Amniotic stem cell (primary cell): Measurements from ENCODE around the gene CDON.

ENCODE experiments used
- DNase-seq: peaks from one replicate; lab custom pipeline; 2025; lab: John Stamatoyannopoulos, UW

CDON gene, protein sequence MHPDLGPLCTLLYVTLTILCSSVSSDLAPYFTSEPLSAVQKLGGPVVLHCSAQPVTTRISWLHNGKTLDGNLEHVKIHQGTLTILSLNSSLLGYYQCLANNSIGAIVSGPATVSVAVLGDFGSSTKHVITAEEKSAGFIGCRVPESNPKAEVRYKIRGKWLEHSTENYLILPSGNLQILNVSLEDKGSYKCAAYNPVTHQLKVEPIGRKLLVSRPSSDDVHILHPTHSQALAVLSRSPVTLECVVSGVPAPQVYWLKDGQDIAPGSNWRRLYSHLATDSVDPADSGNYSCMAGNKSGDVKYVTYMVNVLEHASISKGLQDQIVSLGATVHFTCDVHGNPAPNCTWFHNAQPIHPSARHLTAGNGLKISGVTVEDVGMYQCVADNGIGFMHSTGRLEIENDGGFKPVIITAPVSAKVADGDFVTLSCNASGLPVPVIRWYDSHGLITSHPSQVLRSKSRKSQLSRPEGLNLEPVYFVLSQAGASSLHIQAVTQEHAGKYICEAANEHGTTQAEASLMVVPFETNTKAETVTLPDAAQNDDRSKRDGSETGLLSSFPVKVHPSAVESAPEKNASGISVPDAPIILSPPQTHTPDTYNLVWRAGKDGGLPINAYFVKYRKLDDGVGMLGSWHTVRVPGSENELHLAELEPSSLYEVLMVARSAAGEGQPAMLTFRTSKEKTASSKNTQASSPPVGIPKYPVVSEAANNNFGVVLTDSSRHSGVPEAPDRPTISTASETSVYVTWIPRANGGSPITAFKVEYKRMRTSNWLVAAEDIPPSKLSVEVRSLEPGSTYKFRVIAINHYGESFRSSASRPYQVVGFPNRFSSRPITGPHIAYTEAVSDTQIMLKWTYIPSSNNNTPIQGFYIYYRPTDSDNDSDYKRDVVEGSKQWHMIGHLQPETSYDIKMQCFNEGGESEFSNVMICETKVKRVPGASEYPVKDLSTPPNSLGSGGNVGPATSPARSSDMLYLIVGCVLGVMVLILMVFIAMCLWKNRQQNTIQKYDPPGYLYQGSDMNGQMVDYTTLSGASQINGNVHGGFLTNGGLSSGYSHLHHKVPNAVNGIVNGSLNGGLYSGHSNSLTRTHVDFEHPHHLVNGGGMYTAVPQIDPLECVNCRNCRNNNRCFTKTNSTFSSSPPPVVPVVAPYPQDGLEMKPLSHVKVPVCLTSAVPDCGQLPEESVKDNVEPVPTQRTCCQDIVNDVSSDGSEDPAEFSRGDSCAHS (N-terminal part only)

DNA sequence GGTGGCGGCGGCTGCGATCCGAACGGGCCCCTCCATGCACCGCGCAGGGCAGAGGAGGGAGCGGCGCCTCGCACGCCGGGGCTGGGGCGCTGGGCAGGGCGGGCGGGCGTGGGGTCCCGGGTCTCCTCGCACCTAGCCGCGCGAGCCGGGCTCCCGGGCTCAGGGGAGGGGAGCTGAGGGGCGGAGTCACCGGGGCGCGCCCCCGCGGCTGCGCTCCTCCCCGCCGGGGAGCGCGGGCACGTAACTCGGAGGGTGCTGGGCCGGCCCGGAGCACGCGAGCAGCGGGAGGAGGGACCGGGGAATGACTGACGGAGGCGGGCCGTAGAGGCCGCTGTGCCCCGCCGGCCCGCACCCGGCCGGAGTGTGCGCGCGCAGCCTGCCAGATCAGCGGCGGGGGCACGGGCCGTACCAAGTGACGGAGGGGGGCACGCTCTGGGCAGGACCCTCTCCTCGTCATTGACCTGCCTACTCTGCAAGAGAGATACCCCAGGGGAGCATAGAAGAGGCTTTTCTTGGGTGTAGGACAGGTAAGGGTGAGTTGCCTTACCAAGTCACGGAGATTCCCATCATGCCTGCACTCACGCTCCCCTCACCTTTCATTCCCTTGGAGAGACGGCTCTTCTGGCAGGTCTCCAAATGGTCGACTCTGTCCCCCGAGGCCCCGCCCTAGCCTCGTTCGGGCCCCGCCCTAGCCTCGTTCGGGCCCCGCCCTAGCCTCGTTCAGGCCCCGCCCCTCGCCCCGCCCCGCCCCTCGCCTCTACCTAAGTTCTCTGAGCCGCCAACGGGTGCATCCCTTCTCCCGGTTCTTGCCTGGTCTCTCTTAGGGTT lies at the start of gene CDON:
Gene CDON (minus strand): TSS at position 188 of the 828 bp plus-strand sequence. CDS start 39,390 bp downstream, outside the sequence.
- peak; percentile 76 for DNase-seq

DNA sequence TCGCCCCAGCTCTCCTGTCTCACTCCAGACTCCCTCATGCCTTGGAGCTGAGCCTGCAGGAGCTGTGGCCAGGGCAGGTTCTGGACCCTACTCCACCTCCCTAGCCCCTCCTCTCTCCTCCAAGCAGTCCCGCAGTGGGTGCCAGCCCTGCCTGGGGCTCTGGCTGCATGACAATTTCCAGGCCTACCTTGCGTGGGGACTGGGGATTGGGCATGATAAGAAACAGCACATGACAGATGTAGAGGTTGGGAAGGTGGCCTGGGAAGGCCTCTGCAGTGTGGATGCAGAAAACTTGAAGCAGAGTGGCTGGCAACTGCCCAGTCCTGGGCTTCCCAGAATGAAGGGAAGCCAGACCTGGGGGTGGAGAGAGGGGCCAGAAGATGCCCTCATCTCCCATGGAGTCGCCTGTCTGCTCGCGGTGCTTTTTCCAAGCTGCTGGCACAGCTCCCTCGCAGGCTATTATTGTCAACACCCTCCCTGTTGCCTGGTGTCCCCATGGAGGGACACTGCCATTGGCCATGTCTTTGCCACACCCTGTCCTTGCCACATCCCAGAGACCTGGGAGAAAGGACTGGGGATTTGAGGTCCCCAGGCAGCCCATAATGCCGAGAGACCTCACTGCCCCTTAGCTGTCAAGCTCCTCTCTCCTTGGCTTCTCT lies 48.9 kb upstream of the CDON start:
- no peak for DNase-seq

DNA sequence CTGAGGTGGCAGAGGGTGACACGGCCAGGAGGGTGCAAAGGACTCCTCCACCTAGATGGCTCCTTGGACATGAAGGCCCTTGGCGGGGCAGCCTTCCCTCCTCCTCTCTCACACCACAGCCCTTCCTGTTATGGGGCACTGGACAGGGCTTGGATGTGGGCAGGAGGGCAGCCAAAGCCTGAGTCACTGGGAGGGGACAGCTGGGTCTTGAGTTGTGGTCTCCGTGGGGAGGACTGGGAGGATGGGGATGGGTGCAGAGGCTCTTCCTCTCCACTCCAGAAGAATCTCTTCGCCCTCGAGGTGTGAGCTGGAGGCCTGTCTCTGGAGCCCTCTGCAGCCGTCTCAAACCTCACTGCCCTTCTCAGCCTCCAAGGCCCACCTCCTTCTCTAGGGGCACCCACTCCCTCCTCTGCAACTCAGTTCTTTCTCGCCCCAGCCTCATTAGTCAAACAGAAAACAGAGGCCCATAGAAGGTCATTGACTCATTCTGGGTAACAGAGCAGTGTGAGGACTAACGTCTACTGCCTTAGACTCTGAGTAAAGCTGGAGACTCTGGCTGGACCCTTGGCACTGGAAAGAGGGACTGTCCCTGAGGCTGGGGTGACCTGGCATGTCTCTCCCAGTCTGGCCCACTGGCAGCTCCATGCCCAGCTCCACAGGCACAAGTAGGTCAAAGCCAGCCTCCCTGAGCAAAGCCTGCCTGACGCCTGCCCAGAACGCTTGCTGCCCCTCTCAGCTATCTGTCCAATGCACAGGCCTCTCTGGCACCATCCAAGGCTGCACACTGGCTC lies 47.5 kb upstream of the CDON start:
- no peak for DNase-seq

DNA sequence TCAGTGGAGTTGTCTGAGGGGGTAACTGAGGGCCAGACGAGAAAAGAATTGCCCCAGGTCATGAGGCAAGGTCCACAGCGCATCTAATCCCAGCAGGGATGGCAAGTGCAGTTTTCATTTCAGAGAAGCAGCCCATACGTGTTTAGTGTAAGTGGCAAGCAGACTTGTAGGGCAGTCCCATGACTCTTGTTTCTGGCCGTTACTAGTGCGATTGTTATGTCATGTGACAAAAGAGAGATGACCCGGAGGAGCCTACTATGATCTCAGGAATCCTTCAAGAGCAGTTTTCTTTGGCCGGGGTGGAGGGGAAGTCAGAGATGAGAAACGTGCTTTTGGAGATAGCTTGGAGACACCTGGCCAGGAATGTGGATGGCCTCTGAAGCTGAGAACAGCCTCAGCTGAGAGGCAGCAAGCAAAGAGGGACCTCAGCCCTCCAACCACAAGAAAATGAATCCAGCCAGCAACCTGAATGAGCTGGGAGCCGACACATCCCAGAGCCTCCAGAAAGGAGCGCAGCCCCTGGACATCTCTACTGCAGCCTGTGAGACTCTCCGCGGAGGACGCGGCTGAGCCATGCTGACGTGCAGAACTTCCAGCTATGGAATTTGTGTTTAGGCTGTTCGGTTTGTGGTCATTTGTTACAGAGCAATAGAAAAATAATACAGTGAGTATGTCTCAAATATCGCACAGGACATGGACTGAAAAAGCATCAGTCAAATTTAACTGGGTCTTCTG lies 44.1 kb upstream of the CDON start:
- no peak for DNase-seq

DNA sequence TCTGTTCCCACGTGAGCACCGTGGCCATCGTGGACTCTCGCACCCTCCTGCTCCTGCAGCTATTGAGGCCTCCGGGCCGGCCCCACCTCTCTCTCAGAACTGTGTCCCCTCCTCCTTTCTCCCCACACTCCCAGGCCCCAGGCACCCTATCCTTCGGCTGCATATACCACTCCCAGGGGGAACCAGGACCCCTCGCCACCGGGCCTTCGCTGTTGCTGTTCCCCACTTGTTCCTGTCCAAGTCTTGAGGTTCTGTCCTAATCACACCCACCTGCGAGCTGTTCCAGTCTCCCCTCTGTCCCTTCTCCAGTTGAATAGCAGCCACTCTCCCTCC lies 43.0 kb upstream of the CDON start:
- no peak for DNase-seq

DNA sequence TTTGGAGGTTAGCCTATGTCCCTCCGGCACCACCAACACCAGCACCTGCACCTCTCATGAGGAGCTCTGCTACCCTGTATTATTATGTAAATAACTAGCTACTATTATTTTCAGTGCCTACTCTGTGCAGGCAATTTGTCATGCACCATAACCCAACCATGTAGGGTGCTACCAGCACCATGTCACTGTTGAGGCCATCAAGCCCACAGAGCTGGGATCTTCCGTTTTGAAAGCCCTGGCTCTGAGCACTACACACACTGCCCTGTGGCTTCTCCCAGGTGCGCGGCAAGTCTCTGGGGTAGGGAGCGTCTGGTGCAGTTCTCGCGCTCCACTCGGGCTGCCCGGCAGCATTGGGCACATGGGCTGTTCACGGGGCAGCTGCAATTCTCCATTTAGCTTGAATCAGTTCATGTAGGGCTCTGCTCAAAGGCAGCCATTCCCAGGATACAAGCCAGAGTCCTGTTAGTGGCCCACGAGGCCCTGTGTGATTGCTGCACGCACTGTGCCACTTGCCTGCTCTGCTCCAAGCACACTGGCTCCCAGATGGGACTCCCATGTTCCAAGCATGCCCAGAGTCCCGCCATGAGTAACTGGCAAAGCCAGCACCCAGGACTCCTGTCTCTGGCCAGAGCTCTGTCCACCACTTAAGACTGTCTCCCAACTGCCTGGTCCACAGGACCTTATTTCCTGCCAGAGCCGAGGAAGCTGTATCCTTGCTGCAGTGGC lies 42.5 kb upstream of the CDON start:
- DNase-seq: no peak

DNA sequence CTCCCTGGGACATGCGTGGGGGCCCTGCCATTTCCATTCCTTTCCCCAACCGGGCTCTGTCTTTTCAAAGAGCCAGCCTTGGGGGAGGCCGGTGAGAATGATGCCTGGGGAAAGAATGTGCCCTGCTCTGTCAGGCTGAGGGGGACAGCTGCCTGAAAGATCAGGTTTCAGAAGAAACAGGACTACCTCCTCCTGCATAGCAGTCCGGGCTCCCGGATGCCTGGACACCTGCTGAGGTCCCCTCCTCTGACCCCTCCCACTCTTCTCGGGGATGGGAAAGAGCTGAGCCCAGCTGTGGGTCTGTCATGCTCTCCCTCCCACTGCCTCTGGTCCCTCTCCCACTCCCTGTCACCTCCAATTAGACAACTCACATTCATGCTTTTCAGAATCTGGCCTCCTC lies 41.8 kb upstream of the CDON start:
- no peak for DNase-seq

DNA sequence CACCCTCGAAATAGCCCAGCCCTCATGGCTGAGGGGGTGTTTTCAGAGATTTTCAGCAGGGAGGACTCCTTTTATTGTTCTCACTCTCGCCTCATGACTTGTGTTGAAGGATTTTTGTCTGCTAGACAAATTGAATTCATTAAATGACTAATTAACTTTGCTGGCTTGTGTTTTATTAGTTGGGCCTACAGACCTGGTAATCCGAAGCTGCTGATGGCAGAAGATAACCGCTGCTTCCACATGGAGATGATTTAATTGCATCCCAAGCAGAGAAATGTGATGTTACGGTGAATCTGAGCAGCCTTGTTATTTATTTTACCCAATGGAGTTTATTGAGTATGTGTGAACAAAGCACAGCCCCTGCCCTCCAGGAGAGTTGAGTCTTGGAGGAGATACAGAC lies 40.5 kb upstream of the CDON start:
- DNase-seq: no peak

DNA sequence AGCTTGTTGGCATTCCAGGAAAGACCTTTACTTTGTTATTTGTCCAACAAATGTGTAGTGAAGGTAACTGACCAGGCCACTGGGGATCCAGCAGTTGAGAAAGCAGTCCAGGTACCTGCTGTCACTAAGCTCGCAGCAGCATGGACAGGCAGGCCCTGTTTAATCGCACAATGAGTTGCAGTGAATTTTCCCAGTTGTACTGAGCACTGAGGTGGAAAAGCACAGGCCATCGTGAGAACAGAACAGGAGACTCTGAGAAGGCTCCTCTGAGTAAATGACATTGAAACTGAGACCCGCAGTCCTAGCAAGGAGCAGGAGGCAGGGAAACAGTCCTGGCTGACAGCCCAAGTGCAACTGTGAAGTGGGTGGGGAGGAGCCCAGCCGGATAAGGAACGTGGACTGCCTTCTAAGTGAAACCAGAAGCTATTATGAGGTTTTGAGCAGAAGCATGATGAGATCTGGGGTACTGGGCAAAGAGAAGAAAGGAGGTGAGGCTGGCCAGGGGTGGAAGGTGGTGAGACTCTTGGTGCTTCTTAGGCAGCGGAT lies 39.8 kb upstream of the CDON start:
- no peak for DNase-seq

DNA sequence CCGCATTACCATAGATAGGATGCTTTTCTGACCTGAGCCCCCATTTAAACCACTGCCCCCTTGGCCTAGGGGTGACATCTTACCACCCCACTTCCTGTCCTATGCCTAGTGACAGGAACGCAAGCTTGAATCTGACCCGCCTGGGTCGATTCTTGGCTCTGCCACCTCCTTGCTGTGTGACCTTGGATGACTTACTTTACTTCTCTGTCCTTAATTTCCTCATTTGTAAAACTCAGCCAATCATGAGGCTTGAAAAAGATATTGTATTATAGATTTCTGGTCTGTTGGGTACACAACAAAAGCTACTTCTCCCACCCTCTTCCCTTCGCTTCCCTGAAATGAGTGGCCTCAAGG lies 39.2 kb upstream of the CDON start:
- no peak for DNase-seq

DNA sequence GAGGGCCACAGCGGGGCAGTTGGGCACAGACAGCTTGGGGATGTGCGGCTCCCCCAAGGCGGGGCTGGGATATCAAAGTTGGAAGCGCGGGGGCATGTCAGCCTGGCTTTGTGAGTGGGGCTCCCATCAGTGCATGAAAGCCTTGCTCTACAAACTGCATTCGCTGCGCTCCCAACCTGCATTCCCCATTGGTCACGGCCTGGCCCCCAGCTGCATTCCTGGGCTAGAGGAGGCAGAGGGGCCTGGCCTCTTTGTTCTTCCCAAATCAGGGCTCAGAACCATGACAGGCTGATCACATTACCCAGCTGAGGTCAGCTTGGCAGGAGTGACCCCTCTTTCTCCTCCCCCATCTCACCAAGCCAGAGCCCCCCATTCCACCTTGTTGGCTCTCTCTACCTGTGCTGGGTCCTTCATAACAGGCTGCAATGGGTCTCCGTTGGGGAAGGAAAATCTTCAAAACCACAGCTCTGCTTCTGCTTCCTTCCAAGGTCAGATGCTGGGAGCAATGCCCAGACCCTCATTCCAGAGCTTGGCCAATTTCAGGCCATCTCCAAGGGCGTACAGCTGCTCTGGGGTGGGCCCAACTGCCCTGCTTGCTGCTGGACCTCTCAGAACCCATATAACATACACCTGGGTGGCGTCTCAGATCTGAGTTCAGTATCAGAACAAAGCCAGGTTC lies 38.7 kb upstream of the CDON start:
- DNase-seq: no peak

DNA sequence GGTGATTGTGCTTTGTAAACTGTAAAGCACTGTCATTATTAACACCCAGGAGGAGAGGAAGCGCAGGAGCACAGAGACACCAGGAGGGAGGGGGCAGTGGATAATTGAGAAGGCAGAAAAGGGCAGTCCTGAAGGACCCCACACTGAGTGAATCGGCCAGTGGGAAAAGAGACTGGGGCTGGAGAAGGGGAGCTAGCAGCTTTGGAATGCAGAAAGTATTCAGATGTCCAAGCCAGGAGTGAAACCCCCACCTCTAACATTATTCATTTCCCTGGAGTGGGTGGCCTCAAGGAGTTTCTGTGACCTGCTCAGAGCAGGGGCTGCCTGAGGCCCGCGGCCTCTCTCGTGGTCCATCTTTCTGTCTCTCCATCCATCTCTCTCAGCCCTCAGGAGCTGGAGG lies 38.0 kb upstream of the CDON start:
- no peak for DNase-seq

DNA sequence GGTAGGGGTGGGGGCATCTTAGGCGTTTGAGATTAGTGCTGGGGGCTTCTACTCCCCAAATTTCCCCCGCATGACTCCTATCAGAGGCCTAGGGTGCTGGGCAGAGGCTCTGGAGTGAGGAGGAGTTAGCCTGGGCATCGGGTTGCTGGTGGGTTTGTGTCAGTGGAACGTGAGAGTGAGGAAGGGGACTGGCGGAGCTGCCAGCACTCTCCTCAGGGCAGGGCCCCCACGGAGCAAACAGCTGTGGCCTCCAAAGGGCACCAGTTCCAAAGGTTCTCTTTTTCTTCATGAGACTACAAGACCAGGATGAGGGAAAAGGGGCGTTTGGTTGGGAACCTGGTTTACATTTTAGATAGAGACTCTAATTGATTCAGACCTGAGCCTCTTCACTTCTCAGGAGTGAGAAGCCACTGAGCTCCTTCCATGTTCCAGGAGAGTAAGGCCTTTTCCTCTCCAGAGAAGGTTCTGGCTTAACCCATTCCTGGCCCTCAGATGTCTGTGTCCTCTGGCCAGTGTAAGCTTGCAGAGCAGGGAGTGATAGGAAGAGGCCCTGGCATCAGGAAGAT lies 35.6 kb upstream of the CDON start:
- DNase-seq: no peak

DNA sequence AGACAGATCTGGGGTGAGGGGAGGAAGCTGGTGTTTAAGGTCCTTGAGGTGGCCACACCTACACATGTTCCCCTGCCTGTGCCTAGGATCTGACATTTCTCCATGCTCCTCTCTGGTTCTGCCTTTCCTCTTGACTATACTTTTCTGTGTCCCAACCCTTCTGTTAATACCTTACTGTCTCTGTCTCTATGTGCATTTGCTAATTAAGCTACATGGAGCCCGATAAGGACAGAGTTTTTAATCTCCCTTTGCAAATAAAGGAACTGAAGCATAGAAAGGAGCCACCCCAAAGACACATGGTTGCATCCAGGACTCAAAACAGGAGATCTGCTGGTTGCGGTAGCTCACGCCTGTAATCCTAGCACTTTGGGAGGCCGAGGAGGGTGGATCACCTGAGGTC lies 33.1 kb upstream of the CDON start:
- no peak for DNase-seq

DNA sequence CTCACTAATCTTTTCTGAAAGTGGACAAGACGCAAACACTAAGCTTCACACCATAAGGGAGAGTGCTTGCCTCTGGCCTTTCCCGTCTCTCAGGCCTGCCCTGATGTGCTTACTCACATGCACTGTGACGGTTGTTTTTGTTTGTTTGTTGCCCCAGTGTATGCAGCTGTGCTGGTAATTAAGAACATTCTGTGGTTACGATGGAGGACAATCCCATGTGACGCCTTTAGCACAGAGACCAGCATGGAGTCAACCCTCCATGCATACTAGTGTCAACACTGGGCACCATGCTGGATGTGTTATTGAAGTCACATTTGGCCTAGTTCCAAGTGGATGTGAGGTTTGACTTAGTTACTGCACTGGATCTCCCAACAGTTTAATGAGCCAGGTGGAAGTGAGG lies 27.8 kb upstream of the CDON start:
- no peak for DNase-seq

DNA sequence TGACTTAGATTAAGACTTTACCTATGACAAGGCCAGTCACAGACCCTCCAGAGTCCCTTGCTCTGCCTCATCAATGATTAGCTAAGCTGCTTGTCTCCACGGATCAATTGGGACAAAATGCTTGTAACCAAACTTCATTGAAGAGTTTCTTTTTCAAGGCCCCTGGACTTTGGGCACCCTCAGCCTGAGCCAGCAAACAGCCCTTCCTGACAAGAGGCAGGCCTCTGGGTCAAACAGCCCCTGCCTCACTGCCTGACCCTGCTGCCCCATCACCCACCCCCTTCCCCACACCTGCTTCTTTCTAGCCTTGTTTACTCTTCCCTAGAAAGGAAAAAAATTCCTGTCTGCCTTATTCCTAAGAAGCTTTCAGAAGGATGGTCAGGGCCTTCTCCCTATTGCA lies 26.3 kb upstream of the CDON start:
- DNase-seq: no peak

DNA sequence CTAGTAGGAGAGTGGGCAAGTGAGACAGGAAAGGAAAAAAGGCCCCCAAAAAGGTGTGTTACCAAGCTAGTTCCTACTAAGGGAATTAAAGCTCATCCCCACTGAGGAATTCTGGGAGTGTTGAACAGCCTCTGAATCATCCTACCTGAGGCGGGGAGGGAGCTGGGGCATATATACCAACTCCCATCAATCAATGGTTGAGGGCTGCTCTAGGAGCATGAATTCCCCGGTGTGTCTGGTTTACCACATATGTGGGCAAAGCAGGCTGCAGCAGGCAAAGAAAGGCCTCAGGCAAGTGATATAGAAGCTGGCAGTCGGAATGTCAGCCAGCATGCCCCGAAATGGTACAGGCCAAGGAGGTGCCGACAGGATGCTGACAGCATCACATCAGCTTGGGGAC lies 23.6 kb upstream of the CDON start:
- DNase-seq: no peak

DNA sequence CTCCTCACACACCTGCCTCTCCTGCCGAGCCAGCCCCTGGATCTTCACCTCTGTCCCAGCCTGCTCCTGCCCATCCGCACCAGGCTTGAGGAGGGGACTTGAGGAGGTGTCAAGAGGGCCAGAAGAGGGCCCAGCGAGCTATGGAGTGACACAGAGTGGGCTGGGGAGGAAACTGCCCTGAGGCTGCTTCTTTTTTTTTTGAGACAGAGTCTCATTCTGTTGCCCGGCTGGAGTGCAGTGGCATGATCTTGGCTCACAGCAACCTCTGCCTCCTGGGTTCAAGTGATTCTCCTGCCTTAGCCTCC lies 21.9 kb upstream of the CDON start:
- DNase-seq: no peak
